Ovary (tissue), 9 donors: Measurements from ENCODE around the gene IL1RAPL2. TPM values are rescaled to one million over a fixed set of nuclear protein-coding genes. Genes with fewer than 3 reads are reported as not detected.

Source experiments
- DNase-seq, 5 donors: peaks; one replicate each; pipeline ENCODE4 v3.0.0-alpha.2; 2019 to 2020
- H3K27ac ChIP-seq, 2 donors: fragments of 200-600 bp; one replicate each; pipeline versions ENCODE4 v1.5.1 to v1.8.0; 2019 to 2022
- H3K27me3 ChIP-seq: fragments of 200-600 bp; one replicate; pipeline ENCODE4 v1.8.0; 2022
- H3K36me3 ChIP-seq: fragments of 200-600 bp; sonication (generic); one replicate; pipeline ENCODE4 v1.5.1; 2019
- H3K4me1 ChIP-seq: one replicate; pipeline ENCODE4 v1.8.1; 2013; ENCODE audit warnings: mild to moderate bottlenecking, moderate library complexity; ENCODE audit not compliant: insufficient read depth
- H3K4me3 ChIP-seq: fragments of 200-600 bp; sonication (generic); one replicate; pipeline ENCODE4 v1.5.1; 2017
- H3K9me3 ChIP-seq, 2 donors: fragments of 200-600 bp in 1 of 2; sonication (generic) in 1 of 2; one replicate each; pipeline versions ENCODE4 v1.5.1 to v1.8.1; 2013 to 2019; ENCODE audit warnings: mild to moderate bottlenecking in 1 of 2, moderate library complexity in 1 of 2
- EP300 ChIP-seq: sonication (generic); formaldehyde crosslinking; IDR thresholded peaks from one replicate; pipeline ENCODE4 v1.6.1; 2017; ENCODE audit warnings: antibody characterized with exemption
- POLR2A ChIP-seq: fragments of 450-650 bp; IDR thresholded peaks from one replicate; pipeline ENCODE4 v1.6.1; 2017; ENCODE audit warnings: antibody characterized with exemption, mild to moderate bottlenecking, moderate library complexity
- WGBS, 3 donors: extraction: QIAGEN DNeasy Blood & Tissue Kit in 1 of 3; methylation state at CpG; one replicate each; pipeline versions ENCODE4 v1.1.5 to v1.1.7; 2013 to 2017; 5-methylcytosine and 5-hydroxymethylcytosine counted together
- intact Hi-C, 4 donors: fragments of 100-400 bp; cut with DNase I; formaldehyde crosslinking; loops; one replicate each; pipeline versions ENCODE4 v1.11.0 to v1.15.1; 2022 to 2023
- polyA plus RNA-seq, 2 donors: library from polyadenylated mRNA; stranded (reverse); fragments of 200-250 nt in 1 of 2; fragments of 350-450 nt in 1 of 2; fragmentation: Illumina TruSeq in 1 of 2; extraction: RNeasy Lipid Tissue Mini Kit (QIAGEN cat#74804) in 1 of 2; gene quantifications; one replicate each; pipeline ENCODE4 v1.2.3, GENCODE V29; 2013 to 2014
- total RNA-seq, 7 donors: library from RNA; depleted of rRNA in 2 of 7; stranded (reverse); fragments of >200 nt in 2 of 7; fragmentation: NEBNext Ultra II Directional in 3 of 7; extraction: Animal tissue kit (Norgen Biotek cat#: 25700) in 3 of 7; gene quantifications; one replicate each; pipeline versions ENCODE4 v1.1.0 to v1.2.4, GENCODE V29; 2016 to 2023
- TF ChIP-seq, protein P1 (sequence below), 3 donors: fragments of 450-650 bp in 2 of 3; fragments of 200-600 bp in 1 of 3; IDR thresholded peaks; one replicate each; pipeline versions ENCODE4 v1.5.1 to v1.8.0; 2016 to 2022; ENCODE audit warnings: antibody characterized with exemption in 3 of 3, mild to moderate bottlenecking in 1 of 3
- donor health status: DM: no; HTN: no; CAD: no; lungs with moderate emphysema.
- donor health status: DM: no; HTN: no; CAD: no.
- donor health status: Bipolar disorder and iron deficiency.
- donor health status: DM: yes; HTN: yes; CAD: no.
- donor health status: DM: no; HTN: no; CAD: no.
- donor health status: DM: yes; HTN: yes; CAD: no.

IL1RAPL2 gene
- total and polyA plus RNA-seq, 9 donors: 0.08 to 1.1 (median 0.32) TPM; not detected in 3

DNA sequence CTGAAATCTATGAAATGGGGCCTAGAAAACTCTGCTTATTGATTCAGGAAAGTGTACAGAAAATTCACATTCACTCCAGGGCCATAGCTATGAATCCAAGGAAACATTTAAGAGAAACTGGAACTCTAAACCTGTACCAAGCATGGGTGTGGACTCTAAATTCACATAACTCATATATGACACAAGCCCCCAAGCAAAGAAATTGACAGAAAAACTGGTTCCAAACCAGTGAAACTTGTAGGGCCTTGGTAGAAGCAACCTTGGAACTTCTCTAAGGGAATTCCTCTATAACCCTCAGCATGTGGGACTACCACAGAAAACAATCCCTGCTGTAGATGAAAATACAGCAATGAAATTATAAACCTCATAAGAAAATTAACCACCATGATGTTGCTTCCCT lies 1149.7 kb downstream of the IL1RAPL2 start:
- Histone ChIP-seq H3K27me3 (no peaks in the 10 kb centered on the region), H3K4me1 (no peaks in the 10 kb centered on the region), H3K27ac (no peak overlapping the region), H3K36me3 (no peaks in the 10 kb centered on the region), H3K4me3 (no peak overlapping the region), H3K9me3 (no peaks in the 10 kb centered on the region)
- TF ChIP-seq POLR2A (no peak), EP300 (no peak)
- TF ChIP-seq, protein P1, sequence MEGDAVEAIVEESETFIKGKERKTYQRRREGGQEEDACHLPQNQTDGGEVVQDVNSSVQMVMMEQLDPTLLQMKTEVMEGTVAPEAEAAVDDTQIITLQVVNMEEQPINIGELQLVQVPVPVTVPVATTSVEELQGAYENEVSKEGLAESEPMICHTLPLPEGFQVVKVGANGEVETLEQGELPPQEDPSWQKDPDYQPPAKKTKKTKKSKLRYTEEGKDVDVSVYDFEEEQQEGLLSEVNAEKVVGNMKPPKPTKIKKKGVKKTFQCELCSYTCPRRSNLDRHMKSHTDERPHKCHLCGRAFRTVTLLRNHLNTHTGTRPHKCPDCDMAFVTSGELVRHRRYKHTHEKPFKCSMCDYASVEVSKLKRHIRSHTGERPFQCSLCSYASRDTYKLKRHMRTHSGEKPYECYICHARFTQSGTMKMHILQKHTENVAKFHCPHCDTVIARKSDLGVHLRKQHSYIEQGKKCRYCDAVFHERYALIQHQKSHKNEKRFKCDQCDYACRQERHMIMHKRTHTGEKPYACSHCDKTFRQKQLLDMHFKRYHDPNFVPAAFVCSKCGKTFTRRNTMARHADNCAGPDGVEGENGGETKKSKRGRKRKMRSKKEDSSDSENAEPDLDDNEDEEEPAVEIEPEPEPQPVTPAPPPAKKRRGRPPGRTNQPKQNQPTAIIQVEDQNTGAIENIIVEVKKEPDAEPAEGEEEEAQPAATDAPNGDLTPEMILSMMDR (IDR thresholded peaks at IDR 0.05): no peak
- intact Hi-C loops: no loop called here
- no peak for DNase-seq

DNA sequence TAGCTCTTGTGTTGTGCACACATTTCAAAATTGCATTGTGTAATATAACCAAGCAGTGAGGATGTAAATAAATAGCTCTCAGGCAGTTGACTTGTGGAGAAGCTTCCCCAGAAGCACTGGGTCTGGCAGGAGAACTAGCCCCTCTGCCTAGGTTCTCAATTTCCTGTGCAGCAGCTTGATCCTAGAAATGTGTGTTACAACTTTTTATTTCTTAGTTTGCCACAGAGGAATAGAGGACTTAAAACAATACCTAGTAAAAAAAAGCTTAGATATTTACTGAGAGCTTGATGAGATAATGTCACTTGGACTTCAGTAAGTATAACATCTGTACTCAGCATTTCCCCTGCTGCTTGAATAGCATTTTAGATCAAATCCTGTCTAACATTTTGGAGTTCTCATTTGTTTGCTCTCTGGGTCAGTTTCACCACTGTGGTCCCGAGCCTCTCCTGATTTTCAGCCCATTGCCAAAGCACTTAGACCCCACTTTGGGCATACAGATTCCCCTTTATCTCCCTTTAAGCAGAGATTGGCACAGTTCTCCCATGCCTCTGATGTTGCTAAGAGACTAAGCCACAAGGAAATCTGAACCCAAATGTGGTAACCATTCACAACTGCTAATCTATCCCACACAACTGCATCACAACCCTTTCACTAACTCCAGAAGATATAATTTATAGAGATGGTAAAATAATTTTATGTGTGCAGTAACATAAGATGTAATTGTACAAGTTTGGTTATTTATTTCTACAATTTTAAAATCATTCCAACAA lies 1158.2 kb downstream of the IL1RAPL2 start:
- WGBS, 3 donors: 14 to 20% (median 18%) methylated on average over 1 of the region's 1 CpG
- no peak overlapping the region for H3K4me3 ChIP-seq
- intact Hi-C loops: no loop called here
- no peaks in the 10 kb centered on the region for H3K36me3 ChIP-seq
- H3K4me1 ChIP-seq: no peaks in the 10 kb centered on the region
- no peaks in the 10 kb centered on the region for H3K9me3 ChIP-seq
- TF ChIP-seq POLR2A (no peak), EP300 (no peak)
- TF ChIP-seq, protein P1 (IDR thresholded peaks at IDR 0.05): no peak
- no peak overlapping the region for H3K27ac ChIP-seq
- H3K27me3 ChIP-seq: no peaks in the 10 kb centered on the region
- DNase-seq: no peak

DNA sequence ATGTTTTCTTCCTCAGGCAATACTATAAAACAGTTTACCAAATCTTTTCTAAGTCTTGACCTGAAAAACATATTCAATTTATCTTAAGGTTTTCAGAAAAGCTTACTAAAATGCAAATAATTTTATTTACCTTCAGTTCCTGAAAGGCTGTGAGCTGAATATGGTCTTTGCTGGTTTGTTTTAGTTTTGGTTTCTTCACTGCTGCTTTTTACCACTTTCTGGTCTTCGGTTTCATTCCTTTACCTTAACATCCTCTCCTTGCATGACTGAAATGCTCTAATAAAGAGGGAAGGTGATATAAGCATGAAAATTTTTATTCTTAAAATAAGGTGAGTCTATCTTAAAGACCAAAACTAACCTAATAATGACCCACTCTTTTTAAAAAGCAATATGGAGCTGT lies 1159.2 kb downstream of the IL1RAPL2 start:
- no peak for TF ChIP-seq EP300
- TF ChIP-seq, protein P1 (IDR thresholded peaks at IDR 0.05): no peak
- TF ChIP-seq POLR2A: no peak
- WGBS, 3 donors: 36 to 75% (median 60%) methylated on average over 1 of the region's 1 CpG
- no peaks in the 10 kb centered on the region for H3K27me3 ChIP-seq
- no peak overlapping the region for H3K27ac ChIP-seq
- no peaks in the 10 kb centered on the region for H3K9me3 ChIP-seq
- no peaks in the 10 kb centered on the region for H3K4me1 ChIP-seq
- no peaks in the 10 kb centered on the region for H3K36me3 ChIP-seq
- intact Hi-C loops: no loop called here
- no peak for DNase-seq
- H3K4me3 ChIP-seq: no peak overlapping the region

DNA sequence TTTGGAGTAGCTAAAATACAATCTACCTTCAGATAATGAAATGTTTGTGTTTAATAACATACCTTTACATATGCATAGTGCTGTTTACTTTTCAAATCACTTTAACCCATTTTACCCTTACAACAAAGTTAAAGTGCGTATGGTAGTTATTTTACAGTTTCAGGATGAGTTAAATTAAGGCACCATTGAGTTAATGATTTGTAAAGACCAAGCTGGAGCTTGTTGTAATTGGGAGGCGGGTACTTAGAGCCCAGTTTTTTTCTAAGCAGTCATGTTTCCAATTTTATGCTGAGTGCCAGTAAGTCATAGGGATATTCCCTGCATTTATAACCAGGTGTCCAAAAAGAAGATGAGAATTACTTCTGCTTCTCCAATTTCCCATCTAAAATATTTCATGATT lies 1172.2 kb downstream of the IL1RAPL2 start:
- no peaks in the 10 kb centered on the region for H3K36me3 ChIP-seq
- no peaks in the 10 kb centered on the region for H3K27me3 ChIP-seq
- TF ChIP-seq EP300 (no peak), POLR2A (no peak)
- TF ChIP-seq, protein P1 (IDR thresholded peaks at IDR 0.05): no peak
- 65 to 74% (median 71%) methylated on average over 2 of the region's 2 CpGs for WGBS, 3 donors
- DNase-seq: no peak
- intact Hi-C loops: no loop called here
- H3K27ac ChIP-seq: no peak overlapping the region
- no peaks in the 10 kb centered on the region for H3K9me3 ChIP-seq
- H3K4me1 ChIP-seq: no peaks in the 10 kb centered on the region
- H3K4me3 ChIP-seq: no peak overlapping the region
